HepG2 (cell line): Measurements from ENCODE around the gene PRR22. TPM values are rescaled to one million over a fixed set of nuclear protein-coding genes. Genes with fewer than 3 reads are reported as not detected.
A peak's percentile ranks its signal among the peaks of the same experiment; 100 is the strongest.

ENCODE experiments used
- NCOR1 ChIP-seq: fragments of 200-600 bp; sonication (generic); IDR thresholded peaks from 2 replicates; pipeline ENCODE4 v1.7.0; 2017; ENCODE audit warnings: antibody characterized with exemption, low read length, borderline replicate concordance
- PAF1 ChIP-seq: IDR thresholded peaks from 2 replicates; pipeline ENCODE4 v1.6.1; 2016; ENCODE audit warnings: missing genetic modification reagents, missing compliant biosample characterization
- REXO4 ChIP-seq: sonication (generic); formaldehyde crosslinking; IDR thresholded peaks from 2 replicates; pipeline ENCODE4 v1.8.0; 2022; ENCODE audit warnings: missing genetic modification reagents, mild to moderate bottlenecking, borderline replicate concordance
- TFDP2 ChIP-seq: sonication (generic); formaldehyde crosslinking; IDR thresholded peaks from 2 replicates; pipeline ENCODE4 v1.4.0; 2020; ENCODE audit warnings: missing genetic modification reagents
- YEATS4 ChIP-seq: sonication (generic); formaldehyde crosslinking; IDR thresholded peaks from 2 replicates; pipeline ENCODE4 v1.4.0; 2020; ENCODE audit warnings: missing genetic modification reagents, borderline replicate concordance
- ZBTB44 ChIP-seq: sonication (generic); formaldehyde crosslinking; IDR thresholded peaks from 2 replicates; pipeline ENCODE4 v1.4.0; 2020; ENCODE audit warnings: missing genetic modification reagents
- ZNF484 ChIP-seq: sonication (generic); formaldehyde crosslinking; IDR thresholded peaks from 2 replicates; pipeline ENCODE4 v1.5.1; 2020; ENCODE audit warnings: mild to moderate bottlenecking, low read depth, missing genetic modification reagents, borderline replicate concordance
- ZNF790 ChIP-seq: sonication (generic); formaldehyde crosslinking; IDR thresholded peaks from 2 replicates; pipeline ENCODE4 v1.8.0; 2022; ENCODE audit warnings: missing genetic modification reagents, mild to moderate bottlenecking, borderline replicate concordance
- ZSCAN29 ChIP-seq: sonication (generic); formaldehyde crosslinking; conservative IDR thresholded peaks from 2 replicates; pipeline ENCODE4 v1.4.0; 2020; ENCODE audit warnings: mild to moderate bottlenecking, missing genetic modification reagents
- polyA plus RNA-seq, 8 experiments: library from polyadenylated mRNA; depleted of rRNA in 3 of 8; stranded (reverse) in 7 of 8; unstranded in 1 of 8; fragments of >200 nt; fragmentation: Illumina TruSeq in 4 of 8; extraction: Trizol in 4 of 8; gene quantifications; 2 replicates each; pipeline versions ENCODE4 v1.2.1 to v1.2.3, GENCODE V29; 2011 to 2016; ENCODE audit warnings: low read depth in 4 of 8, missing spikeins in 1 of 8, mixed read lengths in 1 of 8; ENCODE audit not compliant: insufficient read depth in 1 of 8
- total RNA-seq, 5 experiments: library from RNA; depleted of rRNA; stranded (reverse); fragments of >200 nt; fragmentation: Illumina TruSeq; extraction: Trizol; gene quantifications; 2 replicates each; pipeline ENCODE4 v1.2.3, GENCODE V29; 2016; ENCODE audit warnings: low read depth in 1 of 5
- TF ChIP-seq, protein P1 (sequence below): sonication (generic); formaldehyde crosslinking; IDR thresholded peaks from one replicate; pipeline ENCODE4 v1.5.1; 2020; ENCODE audit warnings: mild to moderate bottlenecking, missing genetic modification reagents; ENCODE audit errors: not compliant biosample characterization
- TF ChIP-seq, protein P2 (sequence below), 2 experiments: sonication (generic) in 1 of 2; formaldehyde crosslinking in 1 of 2; IDR thresholded peaks; 2 replicates each; pipeline versions ENCODE4 v1.4.0 to v1.6.1; 2016 to 2020; ENCODE audit warnings: borderline replicate concordance in 1 of 2, low read depth in 1 of 2, mild to moderate bottlenecking in 1 of 2, missing genetic modification reagents in 1 of 2

Gene PRR22
- total and polyA plus RNA-seq, 2 of the 13 experiments (the other 11 are each of a cell fraction or from before 2014, with no cell fraction given), result 0.84 to 2.3 TPM

GRCh38 chr19:5826531-5827341 lies 42.2 kb upstream of the PRR22 start (continued):
- TF ChIP-seq, protein P1, sequence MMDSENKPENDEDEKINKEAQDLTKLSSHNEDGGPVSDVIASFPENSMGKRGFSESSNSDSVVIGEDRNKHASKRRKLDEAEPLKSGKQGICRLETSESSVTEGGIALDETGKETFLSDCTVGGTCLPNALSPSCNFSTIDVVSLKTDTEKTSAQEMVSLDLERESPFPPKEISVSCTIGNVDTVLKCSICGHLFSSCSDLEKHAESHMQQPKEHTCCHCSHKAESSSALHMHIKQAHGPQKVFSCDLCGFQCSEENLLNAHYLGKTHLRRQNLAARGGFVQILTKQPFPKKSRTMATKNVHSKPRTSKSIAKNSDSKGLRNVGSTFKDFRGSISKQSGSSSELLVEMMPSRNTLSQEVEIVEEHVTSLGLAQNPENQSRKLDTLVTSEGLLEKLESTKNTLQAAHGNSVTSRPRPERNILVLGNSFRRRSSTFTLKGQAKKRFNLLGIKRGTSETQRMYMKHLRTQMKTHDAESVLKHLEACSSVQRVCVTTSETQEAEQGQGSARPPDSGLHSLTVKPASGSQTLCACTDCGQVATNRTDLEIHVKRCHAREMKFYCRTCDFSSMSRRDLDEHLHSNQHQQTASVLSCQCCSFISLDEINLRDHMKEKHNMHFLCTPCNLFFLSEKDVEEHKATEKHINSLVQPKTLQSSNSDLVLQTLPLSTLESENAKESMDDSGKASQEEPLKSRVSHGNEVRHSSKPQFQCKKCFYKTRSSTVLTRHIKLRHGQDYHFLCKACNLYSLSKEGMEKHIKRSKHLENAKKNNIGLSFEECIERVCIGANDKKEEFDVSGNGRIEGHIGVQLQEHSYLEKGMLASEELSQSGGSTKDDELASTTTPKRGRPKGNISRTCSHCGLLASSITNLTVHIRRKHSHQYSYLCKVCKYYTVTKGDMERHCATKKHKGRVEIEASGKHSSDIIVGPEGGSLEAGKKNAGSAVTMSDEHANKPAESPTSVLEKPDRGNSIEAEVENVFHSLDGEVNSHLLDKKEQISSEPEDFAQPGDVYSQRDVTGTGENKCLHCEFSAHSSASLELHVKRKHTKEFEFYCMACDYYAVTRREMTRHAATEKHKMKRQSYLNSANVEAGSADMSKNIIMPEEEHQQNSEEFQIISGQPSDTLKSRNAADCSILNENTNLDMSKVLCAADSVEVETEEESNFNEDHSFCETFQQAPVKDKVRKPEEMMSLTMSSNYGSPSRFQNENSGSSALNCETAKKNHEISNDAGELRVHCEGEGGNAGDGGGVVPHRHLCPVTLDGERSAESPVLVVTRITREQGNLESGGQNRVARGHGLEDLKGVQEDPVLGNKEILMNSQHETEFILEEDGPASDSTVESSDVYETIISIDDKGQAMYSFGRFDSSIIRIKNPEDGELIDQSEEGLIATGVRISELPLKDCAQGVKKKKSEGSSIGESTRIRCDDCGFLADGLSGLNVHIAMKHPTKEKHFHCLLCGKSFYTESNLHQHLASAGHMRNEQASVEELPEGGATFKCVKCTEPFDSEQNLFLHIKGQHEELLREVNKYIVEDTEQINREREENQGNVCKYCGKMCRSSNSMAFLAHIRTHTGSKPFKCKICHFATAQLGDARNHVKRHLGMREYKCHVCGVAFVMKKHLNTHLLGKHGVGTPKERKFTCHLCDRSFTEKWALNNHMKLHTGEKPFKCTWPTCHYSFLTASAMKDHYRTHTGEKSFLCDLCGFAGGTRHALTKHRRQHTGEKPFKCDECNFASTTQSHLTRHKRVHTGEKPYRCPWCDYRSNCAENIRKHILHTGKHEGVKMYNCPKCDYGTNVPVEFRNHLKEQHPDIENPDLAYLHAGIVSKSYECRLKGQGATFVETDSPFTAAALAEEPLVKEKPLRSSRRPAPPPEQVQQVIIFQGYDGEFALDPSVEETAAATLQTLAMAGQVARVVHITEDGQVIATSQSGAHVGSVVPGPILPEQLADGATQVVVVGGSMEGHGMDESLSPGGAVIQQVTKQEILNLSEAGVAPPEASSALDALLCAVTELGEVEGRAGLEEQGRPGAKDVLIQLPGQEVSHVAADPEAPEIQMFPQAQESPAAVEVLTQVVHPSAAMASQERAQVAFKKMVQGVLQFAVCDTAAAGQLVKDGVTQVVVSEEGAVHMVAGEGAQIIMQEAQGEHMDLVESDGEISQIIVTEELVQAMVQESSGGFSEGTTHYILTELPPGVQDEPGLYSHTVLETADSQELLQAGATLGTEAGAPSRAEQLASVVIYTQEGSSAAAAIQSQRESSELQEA (CRISPR knock-in tag), result no peak
- no peak for TF ChIP-seq ZBTB44 (CRISPR knock-in tag)
- no peak for TF ChIP-seq ZNF484 (CRISPR knock-in tag)
- peak; percentile 59; the same call in 1 of the 2 replicates for TF ChIP-seq YEATS4 (CRISPR knock-in tag)
- TF ChIP-seq, protein P2, sequence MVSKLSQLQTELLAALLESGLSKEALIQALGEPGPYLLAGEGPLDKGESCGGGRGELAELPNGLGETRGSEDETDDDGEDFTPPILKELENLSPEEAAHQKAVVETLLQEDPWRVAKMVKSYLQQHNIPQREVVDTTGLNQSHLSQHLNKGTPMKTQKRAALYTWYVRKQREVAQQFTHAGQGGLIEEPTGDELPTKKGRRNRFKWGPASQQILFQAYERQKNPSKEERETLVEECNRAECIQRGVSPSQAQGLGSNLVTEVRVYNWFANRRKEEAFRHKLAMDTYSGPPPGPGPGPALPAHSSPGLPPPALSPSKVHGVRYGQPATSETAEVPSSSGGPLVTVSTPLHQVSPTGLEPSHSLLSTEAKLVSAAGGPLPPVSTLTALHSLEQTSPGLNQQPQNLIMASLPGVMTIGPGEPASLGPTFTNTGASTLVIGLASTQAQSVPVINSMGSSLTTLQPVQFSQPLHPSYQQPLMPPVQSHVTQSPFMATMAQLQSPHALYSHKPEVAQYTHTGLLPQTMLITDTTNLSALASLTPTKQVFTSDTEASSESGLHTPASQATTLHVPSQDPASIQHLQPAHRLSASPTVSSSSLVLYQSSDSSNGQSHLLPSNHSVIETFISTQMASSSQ (IDR thresholded peaks at IDR 0.05; ENCODE audit: low read depth), result no peak
- TF ChIP-seq, protein P2 (CRISPR knock-in tag; IDR thresholded peaks at IDR 0.05; ENCODE audit: borderline replicate concordance), result no peak; the same call in 1 of the 2 replicates
- TF ChIP-seq PAF1, result peak; percentile 70
- no peak; the same call in 1 of the 2 replicates for TF ChIP-seq TFDP2
- TF ChIP-seq REXO4 (CRISPR knock-in tag), result no peak
- peak; percentile 73; the same call in 1 of the 2 replicates for TF ChIP-seq ZSCAN29
- TF ChIP-seq NCOR1, result no peak
- TF ChIP-seq ZNF790, result no peak
